Panc1 (cell line): ENCODE data around the gene IGSF5.

Experiments
- POLR2AphosphoS5 ChIP-seq: IDR thresholded peaks from 2 replicates; pipeline ENCODE4 v1.6.1; 2012; ENCODE audit warnings: mild to moderate bottlenecking, low read depth, low read length, moderate library complexity
- TCF7L2 ChIP-seq: IDR thresholded peaks from 2 replicates; pipeline ENCODE4 v1.6.1; 2011; ENCODE audit warnings: mild to moderate bottlenecking, low read depth, low read length, inconsistent platforms
- TF ChIP-seq, protein P1 (sequence below): fragments of 450-650 bp; IDR thresholded peaks from 2 replicates; pipeline ENCODE4 v1.5.1; 2017; ENCODE audit warnings: mild to moderate bottlenecking
- TF ChIP-seq, protein P2 (sequence below), 2 experiments: IDR thresholded peaks; 2 replicates each; pipeline ENCODE4 v1.6.1; 2011 to 2012; ENCODE audit warnings: low read depth in 2 of 2, control low read depth in 1 of 2, low read length in 1 of 2, mild to moderate bottlenecking in 1 of 2, moderate library complexity in 1 of 2; ENCODE audit not compliant: insufficient read depth in 1 of 2

GRCh38 chr21:39707316-39707715 is 37.7 kb upstream of the IGSF5 start:
- TF ChIP-seq, protein P1, sequence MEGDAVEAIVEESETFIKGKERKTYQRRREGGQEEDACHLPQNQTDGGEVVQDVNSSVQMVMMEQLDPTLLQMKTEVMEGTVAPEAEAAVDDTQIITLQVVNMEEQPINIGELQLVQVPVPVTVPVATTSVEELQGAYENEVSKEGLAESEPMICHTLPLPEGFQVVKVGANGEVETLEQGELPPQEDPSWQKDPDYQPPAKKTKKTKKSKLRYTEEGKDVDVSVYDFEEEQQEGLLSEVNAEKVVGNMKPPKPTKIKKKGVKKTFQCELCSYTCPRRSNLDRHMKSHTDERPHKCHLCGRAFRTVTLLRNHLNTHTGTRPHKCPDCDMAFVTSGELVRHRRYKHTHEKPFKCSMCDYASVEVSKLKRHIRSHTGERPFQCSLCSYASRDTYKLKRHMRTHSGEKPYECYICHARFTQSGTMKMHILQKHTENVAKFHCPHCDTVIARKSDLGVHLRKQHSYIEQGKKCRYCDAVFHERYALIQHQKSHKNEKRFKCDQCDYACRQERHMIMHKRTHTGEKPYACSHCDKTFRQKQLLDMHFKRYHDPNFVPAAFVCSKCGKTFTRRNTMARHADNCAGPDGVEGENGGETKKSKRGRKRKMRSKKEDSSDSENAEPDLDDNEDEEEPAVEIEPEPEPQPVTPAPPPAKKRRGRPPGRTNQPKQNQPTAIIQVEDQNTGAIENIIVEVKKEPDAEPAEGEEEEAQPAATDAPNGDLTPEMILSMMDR = no peak
- no peak for TF ChIP-seq TCF7L2
- TF ChIP-seq POLR2AphosphoS5 = no peak
- TF ChIP-seq, protein P2, sequence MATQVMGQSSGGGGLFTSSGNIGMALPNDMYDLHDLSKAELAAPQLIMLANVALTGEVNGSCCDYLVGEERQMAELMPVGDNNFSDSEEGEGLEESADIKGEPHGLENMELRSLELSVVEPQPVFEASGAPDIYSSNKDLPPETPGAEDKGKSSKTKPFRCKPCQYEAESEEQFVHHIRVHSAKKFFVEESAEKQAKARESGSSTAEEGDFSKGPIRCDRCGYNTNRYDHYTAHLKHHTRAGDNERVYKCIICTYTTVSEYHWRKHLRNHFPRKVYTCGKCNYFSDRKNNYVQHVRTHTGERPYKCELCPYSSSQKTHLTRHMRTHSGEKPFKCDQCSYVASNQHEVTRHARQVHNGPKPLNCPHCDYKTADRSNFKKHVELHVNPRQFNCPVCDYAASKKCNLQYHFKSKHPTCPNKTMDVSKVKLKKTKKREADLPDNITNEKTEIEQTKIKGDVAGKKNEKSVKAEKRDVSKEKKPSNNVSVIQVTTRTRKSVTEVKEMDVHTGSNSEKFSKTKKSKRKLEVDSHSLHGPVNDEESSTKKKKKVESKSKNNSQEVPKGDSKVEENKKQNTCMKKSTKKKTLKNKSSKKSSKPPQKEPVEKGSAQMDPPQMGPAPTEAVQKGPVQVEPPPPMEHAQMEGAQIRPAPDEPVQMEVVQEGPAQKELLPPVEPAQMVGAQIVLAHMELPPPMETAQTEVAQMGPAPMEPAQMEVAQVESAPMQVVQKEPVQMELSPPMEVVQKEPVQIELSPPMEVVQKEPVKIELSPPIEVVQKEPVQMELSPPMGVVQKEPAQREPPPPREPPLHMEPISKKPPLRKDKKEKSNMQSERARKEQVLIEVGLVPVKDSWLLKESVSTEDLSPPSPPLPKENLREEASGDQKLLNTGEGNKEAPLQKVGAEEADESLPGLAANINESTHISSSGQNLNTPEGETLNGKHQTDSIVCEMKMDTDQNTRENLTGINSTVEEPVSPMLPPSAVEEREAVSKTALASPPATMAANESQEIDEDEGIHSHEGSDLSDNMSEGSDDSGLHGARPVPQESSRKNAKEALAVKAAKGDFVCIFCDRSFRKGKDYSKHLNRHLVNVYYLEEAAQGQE (IDR thresholded peaks at IDR 0.05; ENCODE audit: insufficient read depth in 1 of 2, low read depth in 2 of 2, low read length in 1 of 2) = no peak
